Loucy (cell line): ENCODE measurements around the gene RPA1.

Experiments used
- CTCF ChIP-seq: fragments of 200-600 bp; sonication (generic); conservative IDR thresholded peaks from 2 replicates; pipeline ENCODE4 v1.5.1; 2014; ENCODE audit warnings: mild to moderate bottlenecking, antibody characterized with exemption, low read length
- EZH2phosphoT487 ChIP-seq: fragments of 200-600 bp; IDR thresholded peaks from 2 replicates; pipeline ENCODE4 v1.6.1; 2018; ENCODE audit warnings: antibody characterized with exemption, mild to moderate bottlenecking, moderate library complexity, borderline replicate concordance

- TF ChIP-seq CTCF: no peak
- TF ChIP-seq EZH2phosphoT487: no peak
Measured at GRCh38 chr17:1894753-1895339, 65.0 kb downstream of the RPA1 start.
